HepG2 (cell line): ENCODE measurements around the gene C11orf54. TPM values are rescaled to one million over a fixed set of nuclear protein-coding genes. Genes with fewer than 3 reads are reported as not detected.

Experiments
- ATAC-seq: fragments of 200-7000 bp; cut with Tn5 transposase; 3 replicates; pipeline ENCODE4 v1.9.1; 2020; ENCODE audit warnings: mild to moderate bottlenecking, moderate library complexity
- BruUV-seq: library from RNA; stranded (reverse); fragments of 400-500 nt; replicated peaks from 2 replicates; lab custom pipeline; 2021; lab: Mats Ljungman, UMichigan
- CTCF ChIA-PET: fragments of 300-600 bp; formaldehyde crosslinking; extraction: SDS; loops from one replicate; lab custom pipeline; 2021; ENCODE audit warnings: low total read pairs, inconsistent platforms, low intra/inter-chr PET ratio; lab: Yijun Ruan, JAX
- POLR2A ChIA-PET: fragments of 350-600 bp; sonication (Branson Sonifier 250); formaldehyde crosslinking; loops from one replicate; lab custom pipeline; 2020; ENCODE audit warnings: antibody characterized with exemption, inconsistent platforms; lab: Yijun Ruan, JAX
- DNase-seq: peaks from one replicate; pipeline ENCODE4 v3.0.0-alpha.2; 2015; ENCODE audit warnings: low spot score
- FAIRE-seq: peaks from 3 replicates; lab custom pipeline; 2011; peaks lifted over from hg19 to GRCh38; lab: Jason Lieb, UNC
- H2AFZ ChIP-seq: one replicate; pipeline ENCODE4 v1.6.1; 2011; ENCODE audit warnings: low read length, inconsistent platforms
- H3K27ac ChIP-seq: fragments of 300-600 bp; 3 replicates; pipeline ENCODE4 v1.8.0; 2011; ENCODE audit warnings: mixed run types, mild to moderate bottlenecking, mixed read lengths, low read length, inconsistent platforms; ENCODE audit not compliant: insufficient read depth; ENCODE audit errors: extremely low read length
- H3K27me3 ChIP-seq, 2 experiments: fragments of 200-600 bp in 1 of 2; 2 replicates in 1 of 2; 3 replicates in 1 of 2; pipeline versions ENCODE4 v1.6.0 to v1.8.0; 2011; ENCODE audit warnings: low read length in 2 of 2, mild to moderate bottlenecking in 2 of 2, moderate library complexity in 2 of 2, inconsistent platforms in 1 of 2; ENCODE audit not compliant: insufficient read depth in 2 of 2, control insufficient read depth in 1 of 2
- H3K36me3 ChIP-seq, 2 experiments: fragments of 200-600 bp in 1 of 2; replicated peaks in 1 of 2; 2 replicates in 1 of 2; 3 replicates in 1 of 2; pipeline versions ENCODE4 v1.5.1 to v1.8.0; 2011; ENCODE audit warnings: low read length in 2 of 2, inconsistent platforms in 1 of 2; ENCODE audit not compliant: insufficient read depth in 2 of 2, control insufficient read depth in 1 of 2
- H3K4me1 ChIP-seq: 2 replicates; pipeline ENCODE4 v1.5.1; 2012; ENCODE audit warnings: low read length, inconsistent platforms; ENCODE audit not compliant: insufficient read depth
- H3K4me2 ChIP-seq: 2 replicates; pipeline ENCODE4 v1.6.0; 2011; ENCODE audit warnings: low read depth, low read length, inconsistent platforms
- H3K4me3 ChIP-seq, 3 experiments: fragments of 200-600 bp in 1 of 3; sonication (generic), shearing (Covaris generic) in 1 of 3; replicated peaks in 1 of 3; 2 replicates each; pipeline ENCODE4 v1.5.1; 2011 to 2016; ENCODE audit warnings: low read length in 3 of 3, inconsistent platforms in 2 of 3, low read depth in 2 of 3, mild to moderate bottlenecking in 2 of 3, control low read depth in 1 of 3, mixed read lengths in 1 of 3; ENCODE audit not compliant: insufficient read depth in 1 of 3
- H3K79me2 ChIP-seq: one replicate; pipeline ENCODE4 v1.6.1; 2011; ENCODE audit warnings: low read length, inconsistent platforms; ENCODE audit not compliant: insufficient read depth
- H3K9ac ChIP-seq: 2 replicates; pipeline ENCODE4 v1.6.0; 2011; ENCODE audit warnings: mild to moderate bottlenecking, low read depth, low read length, inconsistent platforms; ENCODE audit not compliant: insufficient read depth
- H3K9me3 ChIP-seq: 2 replicates; pipeline ENCODE4 v1.5.1; 2012; ENCODE audit warnings: mild to moderate bottlenecking, low read length
- H4K20me1 ChIP-seq: 2 replicates; pipeline ENCODE4 v1.6.0; 2011; ENCODE audit warnings: inconsistent platforms, mild to moderate bottlenecking, low read length, moderate library complexity; ENCODE audit not compliant: insufficient read depth
- ATF2 ChIP-seq: sonication (generic); formaldehyde crosslinking; IDR thresholded peaks from 2 replicates; pipeline ENCODE4 v1.4.0; 2020; ENCODE audit warnings: missing genetic modification reagents
- FOXC1 ChIP-seq: sonication (generic); formaldehyde crosslinking; IDR thresholded peaks from 2 replicates; pipeline ENCODE4 v1.8.0; 2022; ENCODE audit warnings: mild to moderate bottlenecking, missing genetic modification reagents, borderline replicate concordance
- HMG20A ChIP-seq: IDR thresholded peaks from 2 replicates; pipeline ENCODE4 v1.6.1; 2016; ENCODE audit warnings: borderline replicate concordance
- KDM2A ChIP-seq: sonication (generic); formaldehyde crosslinking; IDR thresholded peaks from 2 replicates; pipeline ENCODE4 v1.4.0; 2020; ENCODE audit warnings: low read depth, missing genetic modification reagents, borderline replicate concordance
- MLX ChIP-seq: IDR thresholded peaks from 2 replicates; pipeline ENCODE4 v1.6.1; 2016
- NFRKB ChIP-seq: fragments of 450-650 bp; IDR thresholded peaks from 2 replicates; pipeline ENCODE4 v1.6.1; 2017
- REL ChIP-seq: sonication (generic); formaldehyde crosslinking; conservative IDR thresholded peaks from 2 replicates; pipeline ENCODE4 v1.8.0; 2022; ENCODE audit warnings: mild to moderate bottlenecking, missing genetic modification reagents, moderate library complexity
- YEATS4 ChIP-seq: sonication (generic); formaldehyde crosslinking; IDR thresholded peaks from 2 replicates; pipeline ENCODE4 v1.4.0; 2020; ENCODE audit warnings: missing genetic modification reagents, borderline replicate concordance
- ZBTB38 ChIP-seq: sonication (generic); formaldehyde crosslinking; IDR thresholded peaks from 2 replicates; pipeline ENCODE4 v1.5.1; 2020; ENCODE audit warnings: mild to moderate bottlenecking, missing genetic modification reagents
- ZNF33B ChIP-seq: sonication (generic); formaldehyde crosslinking; IDR thresholded peaks from 2 replicates; pipeline ENCODE4 v1.5.1; 2020; ENCODE audit warnings: mild to moderate bottlenecking, missing genetic modification reagents
- ZNF792 ChIP-seq: IDR thresholded peaks from 2 replicates; pipeline ENCODE4 v1.6.1; 2016
- WGBS: methylation state at CpG from one replicate; pipeline ENCODE4 v1.1.6; 2017; ENCODE audit warnings: low lambda C conversion rate; 5-methylcytosine and 5-hydroxymethylcytosine counted together
- in situ Hi-C: cut with HindIII; loops from 2 replicates; pipeline ENCODE4 v1.10.0; 2017; ENCODE audit warnings: low pct_unique_long_range_greater_than_20kb; ENCODE audit not compliant: extremely low pct_ligation_motif_present
- intact Hi-C: fragments of 100-400 bp; cut with micrococcal nuclease; formaldehyde crosslinking; loops from one replicate; pipeline ENCODE4 v1.10.0; 2022; ENCODE audit not compliant: unreplicated experiment
- polyA plus RNA-seq, 8 experiments: library from polyadenylated mRNA; depleted of rRNA in 3 of 8; stranded (reverse) in 7 of 8; unstranded in 1 of 8; fragments of >200 nt; fragmentation: Illumina TruSeq in 4 of 8; extraction: Trizol in 4 of 8; gene quantifications; 2 replicates each; pipeline versions ENCODE4 v1.2.1 to v1.2.3, GENCODE V29; 2011 to 2016; ENCODE audit warnings: low read depth in 4 of 8, missing spikeins in 1 of 8, mixed read lengths in 1 of 8; ENCODE audit not compliant: insufficient read depth in 1 of 8
- total RNA-seq, 5 experiments: library from RNA; depleted of rRNA; stranded (reverse); fragments of >200 nt; fragmentation: Illumina TruSeq; extraction: Trizol; gene quantifications; 2 replicates each; pipeline ENCODE4 v1.2.3, GENCODE V29; 2016; ENCODE audit warnings: low read depth in 1 of 5
- TF ChIP-seq, protein P1 (sequence below): sonication (generic); formaldehyde crosslinking; IDR thresholded peaks from 2 replicates; pipeline ENCODE4 v1.4.0; 2020; ENCODE audit warnings: missing genetic modification reagents
- TF ChIP-seq, protein P2 (sequence below): sonication (generic); formaldehyde crosslinking; IDR thresholded peaks from 2 replicates; pipeline ENCODE4 v1.4.0; 2020; ENCODE audit warnings: missing genetic modification reagents

Gene C11orf54
- total and polyA plus RNA-seq, 2 of the 13 experiments (the other 11 are each of a cell fraction or from before 2014, with no cell fraction given), result 42.7 to 50.1 TPM

GRCh38 chr11:93697611-93698010, 43.9 kb upstream of the C11orf54 start:
- TF ChIP-seq YEATS4 (CRISPR knock-in tag) (no peak), REL (CRISPR knock-in tag) (no peak), MLX (CRISPR knock-in tag) (no peak), NFRKB (no peak), ZBTB38 (CRISPR knock-in tag) (no peak), ZNF792 (CRISPR knock-in tag) (no peak), HMG20A (CRISPR knock-in tag) (no peak), KDM2A (CRISPR knock-in tag) (no peak), ATF2 (CRISPR knock-in tag) (no peak), FOXC1 (CRISPR knock-in tag) (no peak), ZNF33B (CRISPR knock-in tag) (no peak)
- TF ChIP-seq, protein P1, sequence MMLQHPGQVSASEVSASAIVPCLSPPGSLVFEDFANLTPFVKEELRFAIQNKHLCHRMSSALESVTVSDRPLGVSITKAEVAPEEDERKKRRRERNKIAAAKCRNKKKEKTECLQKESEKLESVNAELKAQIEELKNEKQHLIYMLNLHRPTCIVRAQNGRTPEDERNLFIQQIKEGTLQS (CRISPR knock-in tag), result no peak
- TF ChIP-seq, protein P2, sequence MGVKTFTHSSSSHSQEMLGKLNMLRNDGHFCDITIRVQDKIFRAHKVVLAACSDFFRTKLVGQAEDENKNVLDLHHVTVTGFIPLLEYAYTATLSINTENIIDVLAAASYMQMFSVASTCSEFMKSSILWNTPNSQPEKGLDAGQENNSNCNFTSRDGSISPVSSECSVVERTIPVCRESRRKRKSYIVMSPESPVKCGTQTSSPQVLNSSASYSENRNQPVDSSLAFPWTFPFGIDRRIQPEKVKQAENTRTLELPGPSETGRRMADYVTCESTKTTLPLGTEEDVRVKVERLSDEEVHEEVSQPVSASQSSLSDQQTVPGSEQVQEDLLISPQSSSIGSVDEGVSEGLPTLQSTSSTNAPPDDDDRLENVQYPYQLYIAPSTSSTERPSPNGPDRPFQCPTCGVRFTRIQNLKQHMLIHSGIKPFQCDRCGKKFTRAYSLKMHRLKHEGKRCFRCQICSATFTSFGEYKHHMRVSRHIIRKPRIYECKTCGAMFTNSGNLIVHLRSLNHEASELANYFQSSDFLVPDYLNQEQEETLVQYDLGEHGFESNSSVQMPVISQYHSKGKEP (CRISPR knock-in tag), result no peak
- ChIA-PET POLR2A (no interaction called here), CTCF (no interaction called here)
- no peaks in the 10 kb centered on the region for H3K27me3 ChIP-seq
- no peaks in the 10 kb centered on the region for H4K20me1 ChIP-seq
- no peak for DNase-seq
- intact Hi-C loops, result no loop called here
- in situ Hi-C loops, result no loop called here
- H3K27ac ChIP-seq, result no peak overlapping the region
- BruUV-seq, result no TSS peak
- H3K4me2 ChIP-seq, result no peak overlapping the region
- no peaks in the 10 kb centered on the region for H3K79me2 ChIP-seq
- no peak for ATAC-seq
- H3K36me3 ChIP-seq, result peaks cover 14 to 60% of the 10 kb centered on the region in 2 experiments
- WGBS, result 97% methylated on average over 4 of the region's 4 CpGs
- no peak for FAIRE-seq
- H3K4me3 ChIP-seq, result no peak overlapping the region
- no peak overlapping the region for H3K9ac ChIP-seq
- H3K4me1 ChIP-seq, result no peaks in the 10 kb centered on the region
- H2AFZ ChIP-seq, result no peak overlapping the region
- no peaks in the 10 kb centered on the region for H3K9me3 ChIP-seq
